ENCODE results near the gene RAD51B.
"Not testable (repeated sequence)": the region's sequence is repeated elsewhere in the genome, so short reads cannot be mapped to it uniquely, and the experiment has no call there.

RAD51B gene

GRCh38 chr14:68756000-68756481, 936.5 kb downstream of the RAD51B start:
- H3K27ac ChIP-seq (ENCODE audit: low read length) = no peak overlapping the region
- H3K9me3 ChIP-seq (ENCODE audit: control insufficient read depth, low read depth, low read length) = no peaks in the 10 kb centered on the region
- no peaks in the 10 kb centered on the region for H3K36me3 ChIP-seq (ENCODE audit: control insufficient read depth, low read depth, low read length)
- no peaks in the 10 kb centered on the region for H3K4me1 ChIP-seq (ENCODE audit: control insufficient read depth, low read depth, low read length)
- H3K27me3 ChIP-seq (ENCODE audit: control insufficient read depth, insufficient read depth, low read length) = no peaks in the 10 kb centered on the region
- no peak overlapping the region for H3K4me3 ChIP-seq (ENCODE audit: low read length)
- no peak overlapping the region for H3K9ac ChIP-seq (ENCODE audit: low read length)

DNA sequence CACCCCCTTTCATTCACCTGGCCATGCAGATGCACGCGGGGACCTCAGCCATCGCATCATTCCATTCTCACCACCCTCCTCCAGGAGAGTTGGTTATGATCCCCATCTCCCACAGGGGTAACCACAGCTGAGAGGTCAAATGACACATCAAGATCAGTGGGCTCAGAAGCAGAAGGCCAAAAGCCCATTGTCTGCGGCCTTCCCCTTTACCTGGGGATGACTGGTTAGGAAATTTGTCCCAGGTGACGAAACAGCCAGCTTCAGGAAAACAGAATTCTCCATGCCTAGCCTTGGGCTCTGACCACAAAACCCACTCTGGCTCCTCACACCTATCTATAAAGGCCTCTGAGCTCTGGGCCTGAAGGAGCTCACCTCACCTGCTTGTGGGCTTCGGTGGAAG, 937.2 kb downstream of the RAD51B start:
- no peaks in the 10 kb centered on the region for H3K36me3 ChIP-seq (ENCODE audit: control insufficient read depth, low read depth, low read length)
- H3K4me1 ChIP-seq (ENCODE audit: control insufficient read depth, low read depth, low read length) = no peaks in the 10 kb centered on the region
- H3K27ac ChIP-seq (ENCODE audit: low read length) = no peak overlapping the region
- H3K9me3 ChIP-seq (ENCODE audit: control insufficient read depth, low read depth, low read length) = no peaks in the 10 kb centered on the region
- H3K9ac ChIP-seq (ENCODE audit: low read length) = no peak overlapping the region
- H3K4me3 ChIP-seq (ENCODE audit: low read length) = no peak overlapping the region
- H3K27me3 ChIP-seq (ENCODE audit: control insufficient read depth, insufficient read depth, low read length) = no peaks in the 10 kb centered on the region

DNA sequence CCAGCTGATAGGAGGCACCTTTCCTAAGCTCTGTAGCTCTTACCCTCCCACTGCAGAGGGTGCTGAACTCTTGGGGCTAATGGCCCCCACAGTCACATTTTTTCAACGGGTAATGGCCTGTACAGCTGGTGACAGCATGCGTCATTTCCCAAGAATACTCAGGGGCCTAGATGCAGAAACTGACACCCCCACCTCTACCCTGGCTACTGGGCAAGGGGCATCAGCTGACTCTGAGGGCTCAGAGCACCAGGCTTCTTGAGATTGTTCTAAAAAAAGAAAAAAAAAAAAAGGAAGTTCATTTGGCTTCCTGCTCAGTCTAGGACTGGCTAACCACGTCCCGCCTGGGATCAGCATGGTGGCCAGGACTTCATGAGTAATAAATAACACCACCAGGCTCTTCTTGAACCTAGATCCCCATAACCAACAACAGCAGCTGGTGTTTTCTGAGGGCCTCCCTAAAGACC, 938.1 kb downstream of the RAD51B start:
- Histone ChIP-seq H3K9ac (ENCODE audit: low read length) (no peak overlapping the region), H3K27me3 (ENCODE audit: control insufficient read depth, insufficient read depth, low read length) (no peaks in the 10 kb centered on the region), H3K27ac (ENCODE audit: low read length) (no peak overlapping the region), H3K36me3 (ENCODE audit: control insufficient read depth, low read depth, low read length) (no peaks in the 10 kb centered on the region), H3K4me1 (ENCODE audit: control insufficient read depth, low read depth, low read length) (peaks cover 4% of the 10 kb centered on the region), H3K4me3 (ENCODE audit: low read length) (no peak overlapping the region), H3K9me3 (ENCODE audit: control insufficient read depth, low read depth, low read length) (no peaks in the 10 kb centered on the region)

DNA sequence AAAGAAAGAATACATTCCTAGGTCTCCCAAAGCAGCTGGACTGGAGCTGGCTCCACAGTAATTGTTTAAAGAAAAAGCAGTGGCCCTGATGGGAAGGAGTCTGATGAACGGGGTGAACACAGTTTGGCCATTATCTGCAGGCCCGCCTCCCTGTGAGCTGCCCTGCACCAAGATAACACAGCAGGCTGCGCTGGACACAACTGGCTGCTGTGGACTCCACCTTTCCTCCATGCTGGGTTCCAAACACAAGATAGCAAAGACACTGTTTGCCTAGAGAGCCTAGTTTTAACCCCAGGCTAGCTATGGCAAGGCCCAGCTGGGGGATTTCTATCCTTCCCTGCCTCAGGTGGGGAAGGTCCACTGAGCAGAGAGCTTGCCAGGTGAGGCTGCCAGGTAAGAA, 938.7 kb downstream of the RAD51B start:
- no peaks in the 10 kb centered on the region for H3K36me3 ChIP-seq (ENCODE audit: control insufficient read depth, low read depth, low read length)
- H3K27me3 ChIP-seq (ENCODE audit: control insufficient read depth, insufficient read depth, low read length) = no peaks in the 10 kb centered on the region
- H3K9me3 ChIP-seq (ENCODE audit: control insufficient read depth, low read depth, low read length) = no peaks in the 10 kb centered on the region
- H3K4me3 ChIP-seq (ENCODE audit: low read length) = no peak overlapping the region
- no peak overlapping the region for H3K9ac ChIP-seq (ENCODE audit: low read length)
- no peak overlapping the region for H3K27ac ChIP-seq (ENCODE audit: low read length)
- H3K4me1 ChIP-seq (ENCODE audit: control insufficient read depth, low read depth, low read length) = peaks cover 9% of the 10 kb centered on the region

GRCh38 chr14:68759017-68759560, 939.5 kb downstream of the RAD51B start:
- H3K4me3 ChIP-seq (ENCODE audit: low read length) = no peak overlapping the region
- H3K27me3 ChIP-seq (ENCODE audit: control insufficient read depth, insufficient read depth, low read length) = no peaks in the 10 kb centered on the region
- H3K4me1 ChIP-seq (ENCODE audit: control insufficient read depth, low read depth, low read length) = peaks cover 12% of the 10 kb centered on the region
- no peaks in the 10 kb centered on the region for H3K9me3 ChIP-seq (ENCODE audit: control insufficient read depth, low read depth, low read length)
- no peaks in the 10 kb centered on the region for H3K36me3 ChIP-seq (ENCODE audit: control insufficient read depth, low read depth, low read length)
- no peak overlapping the region for H3K9ac ChIP-seq (ENCODE audit: low read length)
- H3K27ac ChIP-seq (ENCODE audit: low read length) = no peak overlapping the region

- H3K27ac ChIP-seq (ENCODE audit: low read length) = no peak overlapping the region
- H3K27me3 ChIP-seq (ENCODE audit: control insufficient read depth, insufficient read depth, low read length) = no peaks in the 10 kb centered on the region
- no peak overlapping the region for H3K9ac ChIP-seq (ENCODE audit: low read length)
- no peaks in the 10 kb centered on the region for H3K36me3 ChIP-seq (ENCODE audit: control insufficient read depth, low read depth, low read length)
- H3K4me3 ChIP-seq (ENCODE audit: low read length) = no peak overlapping the region
- H3K4me1 ChIP-seq (ENCODE audit: control insufficient read depth, low read depth, low read length) = peaks cover 12% of the 10 kb centered on the region
- no peaks in the 10 kb centered on the region for H3K9me3 ChIP-seq (ENCODE audit: control insufficient read depth, low read depth, low read length)
Observed at GRCh38 chr14:68759937-68760336, 940.4 kb downstream of the RAD51B start.

DNA sequence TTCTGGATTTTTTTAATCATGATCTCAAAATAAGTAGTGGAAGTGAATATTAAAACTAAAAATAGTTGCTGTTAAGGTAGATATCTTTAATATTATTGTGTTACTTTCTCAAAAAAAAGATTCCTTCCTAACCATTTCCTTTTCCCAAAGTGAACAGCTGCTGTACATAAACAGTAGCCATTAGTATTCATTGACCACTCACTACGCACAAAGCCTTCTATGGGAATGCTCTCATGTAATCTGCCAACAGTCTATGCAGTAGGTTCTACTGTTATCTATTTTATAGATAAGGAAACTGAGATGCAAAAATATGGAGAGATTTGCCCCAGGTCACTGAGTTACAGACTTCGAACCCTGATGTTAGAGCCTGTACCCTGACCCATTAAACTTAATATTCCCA, 941.2 kb downstream of the RAD51B start:
- no peak overlapping the region for H3K4me3 ChIP-seq (ENCODE audit: low read length)
- no peaks in the 10 kb centered on the region for H3K9me3 ChIP-seq (ENCODE audit: control insufficient read depth, low read depth, low read length)
- peaks cover 12% of the 10 kb centered on the region for H3K4me1 ChIP-seq (ENCODE audit: control insufficient read depth, low read depth, low read length)
- H3K27me3 ChIP-seq (ENCODE audit: control insufficient read depth, insufficient read depth, low read length) = no peaks in the 10 kb centered on the region
- H3K36me3 ChIP-seq (ENCODE audit: control insufficient read depth, low read depth, low read length) = no peaks in the 10 kb centered on the region
- no peak overlapping the region for H3K27ac ChIP-seq (ENCODE audit: low read length)
- no peak overlapping the region for H3K9ac ChIP-seq (ENCODE audit: low read length)

DNA sequence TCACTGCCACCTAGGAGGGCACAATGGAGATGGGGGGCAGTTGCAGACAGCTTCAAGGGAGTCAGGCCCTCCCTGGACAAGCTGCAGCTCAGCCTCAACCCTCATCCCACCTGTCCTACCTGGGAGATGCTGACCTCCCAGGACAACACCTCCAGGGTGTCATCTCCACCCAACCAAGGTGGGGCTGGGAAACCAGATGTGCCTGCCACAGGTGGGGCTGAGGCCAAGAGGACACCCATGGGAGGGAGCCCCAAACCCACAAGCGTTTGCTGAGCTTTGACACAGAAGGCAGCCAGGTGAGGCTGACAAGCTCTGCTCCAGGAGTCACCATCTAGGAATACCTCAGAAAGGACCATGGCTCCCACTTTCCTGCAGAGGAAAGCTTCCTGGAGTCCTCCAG, 941.8 kb downstream of the RAD51B start:
- peaks cover 12% of the 10 kb centered on the region for H3K4me1 ChIP-seq (ENCODE audit: control insufficient read depth, low read depth, low read length)
- no peak overlapping the region for H3K9ac ChIP-seq (ENCODE audit: low read length)
- no peaks in the 10 kb centered on the region for H3K9me3 ChIP-seq (ENCODE audit: control insufficient read depth, low read depth, low read length)
- no peaks in the 10 kb centered on the region for H3K36me3 ChIP-seq (ENCODE audit: control insufficient read depth, low read depth, low read length)
- H3K4me3 ChIP-seq (ENCODE audit: low read length) = no peak overlapping the region
- no peaks in the 10 kb centered on the region for H3K27me3 ChIP-seq (ENCODE audit: control insufficient read depth, insufficient read depth, low read length)
- H3K27ac ChIP-seq (ENCODE audit: low read length) = no peak overlapping the region

DNA sequence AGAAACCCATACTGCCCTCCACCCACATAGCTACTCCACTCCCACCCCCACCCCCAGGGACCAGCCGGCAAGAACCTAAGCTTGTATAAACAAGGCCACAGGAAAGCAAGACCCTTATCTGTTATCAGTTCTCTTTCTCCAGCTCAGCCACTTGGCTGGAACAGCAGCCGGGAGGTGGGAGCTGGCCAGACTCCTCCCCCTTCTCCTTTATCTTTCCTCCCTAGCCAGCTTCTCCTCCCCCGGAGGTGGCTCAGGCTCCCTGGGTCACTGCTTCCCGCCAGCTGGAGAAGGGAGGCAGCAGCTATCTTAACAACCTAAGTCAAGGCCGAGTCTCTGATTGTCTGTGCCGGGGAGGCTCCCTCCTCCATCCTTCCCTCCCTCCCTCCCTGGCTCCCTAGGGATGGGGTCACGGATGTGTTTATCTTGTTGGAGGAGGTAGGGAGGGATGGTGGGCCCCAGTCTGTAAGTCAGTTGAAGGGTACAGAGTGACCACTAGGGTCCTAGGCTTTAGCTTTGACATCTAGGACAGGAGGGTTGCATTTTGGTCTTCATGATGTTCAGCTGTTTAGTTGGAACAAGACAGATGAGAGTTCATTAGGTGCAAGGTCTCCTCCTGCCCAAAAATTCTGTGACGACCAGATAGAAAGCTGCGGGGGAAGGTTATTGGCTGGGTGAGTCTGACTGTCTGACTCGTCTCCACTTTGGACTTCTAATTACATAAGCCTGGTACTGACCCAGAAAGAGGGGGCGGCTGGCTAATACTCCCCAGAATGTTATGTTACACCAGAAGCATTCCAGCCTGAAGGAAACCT, 943.6 kb downstream of the RAD51B start:
- no peak overlapping the region for H3K27ac ChIP-seq (ENCODE audit: low read length)

GRCh38 chr14:68763843-68764242, 944.3 kb downstream of the RAD51B start:
- not testable (repeated sequence) for H3K4me3 ChIP-seq (ENCODE audit: low read length); H3K27ac ChIP-seq (ENCODE audit: low read length); H3K9me3 ChIP-seq (ENCODE audit: control insufficient read depth, low read depth, low read length); H3K36me3 ChIP-seq (ENCODE audit: control insufficient read depth, low read depth, low read length); H3K27me3 ChIP-seq (ENCODE audit: control insufficient read depth, insufficient read depth, low read length); H3K9ac ChIP-seq (ENCODE audit: low read length)
- H3K4me1 ChIP-seq (ENCODE audit: control insufficient read depth, low read depth, low read length) = peaks cover 12% of the 10 kb centered on the region

More for the DNA sequence above, 943.6 kb downstream of the RAD51B start:
- no peak overlapping the region for H3K9ac ChIP-seq (ENCODE audit: low read length)
- H3K36me3 ChIP-seq (ENCODE audit: control insufficient read depth, low read depth, low read length) = no peaks in the 10 kb centered on the region
- peaks cover 12% of the 10 kb centered on the region for H3K4me1 ChIP-seq (ENCODE audit: control insufficient read depth, low read depth, low read length)
- no peaks in the 10 kb centered on the region for H3K9me3 ChIP-seq (ENCODE audit: control insufficient read depth, low read depth, low read length)
- no peaks in the 10 kb centered on the region for H3K27me3 ChIP-seq (ENCODE audit: control insufficient read depth, insufficient read depth, low read length)
- no peak overlapping the region for H3K4me3 ChIP-seq (ENCODE audit: low read length)

DNA sequence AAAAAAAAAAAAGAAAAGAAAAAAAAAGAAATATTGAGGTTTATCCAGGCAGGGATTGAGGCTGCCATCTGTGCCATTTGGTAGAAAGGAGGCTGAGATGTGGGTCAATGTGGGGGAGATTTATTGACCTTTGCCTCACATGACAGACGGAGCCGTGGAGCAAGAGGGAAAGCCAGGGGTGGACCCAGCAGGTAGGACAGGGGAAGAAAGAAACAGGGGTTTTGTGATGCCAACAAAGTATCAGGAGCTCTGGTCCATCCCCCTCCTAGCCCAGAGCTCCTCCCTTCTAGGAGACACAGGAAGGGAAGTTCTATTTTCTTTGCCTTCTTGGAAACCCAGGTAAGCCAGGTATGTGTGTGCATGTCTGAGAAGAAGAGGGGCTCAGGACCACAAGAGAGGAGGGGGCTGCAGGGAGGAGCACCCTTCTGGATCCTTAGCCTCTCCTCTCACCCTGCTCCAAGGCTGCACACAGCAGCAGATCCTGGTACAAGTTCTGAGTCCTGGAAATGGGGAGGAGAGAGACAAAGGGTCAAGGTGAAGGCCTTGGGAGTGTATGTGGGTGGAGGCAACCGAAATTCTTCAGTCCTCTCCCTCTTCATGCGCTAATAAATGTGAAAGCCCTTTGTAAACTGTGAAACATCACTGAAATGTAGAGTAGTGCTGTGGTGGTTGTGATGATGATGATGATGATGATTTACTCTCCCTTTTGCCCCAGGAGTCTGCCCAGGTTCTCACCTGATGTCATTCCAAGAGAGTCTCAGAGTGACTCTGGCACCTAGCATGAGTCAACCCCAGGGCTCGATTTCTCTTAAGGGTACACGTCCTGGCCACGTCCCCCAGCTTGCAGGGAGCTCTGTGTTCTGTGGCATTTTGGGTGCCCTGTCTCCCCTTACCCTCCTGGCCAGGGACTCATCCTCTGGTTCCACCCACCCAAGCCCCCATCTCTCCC, 947.0 kb downstream of the RAD51B start:
- H3K27me3 ChIP-seq (ENCODE audit: control insufficient read depth, insufficient read depth, low read length) = no peaks in the 10 kb centered on the region
- H3K4me3 ChIP-seq (ENCODE audit: low read length) = no peak overlapping the region
- H3K27ac ChIP-seq (ENCODE audit: low read length) = no peak overlapping the region
- no peaks in the 10 kb centered on the region for H3K9me3 ChIP-seq (ENCODE audit: control insufficient read depth, low read depth, low read length)
- H3K36me3 ChIP-seq (ENCODE audit: control insufficient read depth, low read depth, low read length) = no peaks in the 10 kb centered on the region
- H3K9ac ChIP-seq (ENCODE audit: low read length) = no peak overlapping the region
- H3K4me1 ChIP-seq (ENCODE audit: control insufficient read depth, low read depth, low read length) = peaks cover 12% of the 10 kb centered on the region

All from iPS-18a (cell line).